OCI-LY1 (cell line): ENCODE data around the gene SELENOH.

Experiments
- H2AFZ ChIP-seq: fragments of 200-600 bp; sonication (generic), shearing (Covaris generic); 2 replicates; pipeline ENCODE4 v1.6.0; 2014; ENCODE audit warnings: antibody characterized with exemption, mild to moderate bottlenecking, low read length
- H3F3A ChIP-seq: fragments of 200-600 bp; sonication (generic), shearing (Covaris generic); 2 replicates; pipeline ENCODE4 v1.6.0; 2014; ENCODE audit warnings: mild to moderate bottlenecking, antibody characterized with exemption, low read length, moderate library complexity; ENCODE audit not compliant: insufficient read depth
- H3K27ac ChIP-seq: fragments of 200-600 bp; sonication (generic); 2 replicates; pipeline ENCODE4 v1.5.1; 2014; ENCODE audit warnings: low read length, mixed run types, mild to moderate bottlenecking, low read depth; ENCODE audit not compliant: poor library complexity, severe bottlenecking
- H3K27me3 ChIP-seq: fragments of 200-600 bp; sonication (generic); 2 replicates; pipeline ENCODE4 v1.6.0; 2014; ENCODE audit warnings: antibody characterized with exemption, mild to moderate bottlenecking, low read length, moderate library complexity; ENCODE audit not compliant: insufficient read depth
- H3K36me3 ChIP-seq: fragments of 200-600 bp; sonication (generic); 2 replicates; pipeline ENCODE4 v1.6.1; 2014; ENCODE audit warnings: mild to moderate bottlenecking, antibody characterized with exemption, low read length, moderate library complexity, mixed read lengths; ENCODE audit not compliant: insufficient read depth
- H3K4me1 ChIP-seq: fragments of 200-600 bp; sonication (generic); 2 replicates; pipeline ENCODE4 v1.5.1; 2014; ENCODE audit warnings: mild to moderate bottlenecking, low read length, moderate library complexity; ENCODE audit not compliant: insufficient read depth, severe bottlenecking
- H3K4me2 ChIP-seq: fragments of 200-600 bp; sonication (generic), shearing (Covaris generic); 2 replicates; pipeline ENCODE4 v1.6.1; 2014; ENCODE audit warnings: low read length
- H3K4me3 ChIP-seq: fragments of 200-600 bp; sonication (generic); 2 replicates; pipeline ENCODE4 v1.5.1; 2014; ENCODE audit warnings: low read length, low read depth, mild to moderate bottlenecking, mixed read lengths; ENCODE audit not compliant: poor library complexity, severe bottlenecking
- H3K79me2 ChIP-seq: fragments of 200-600 bp; shearing (Covaris generic); 2 replicates; pipeline ENCODE4 v1.6.1; 2016; ENCODE audit warnings: mixed run types, low read length, mixed read lengths; ENCODE audit not compliant: insufficient read depth
- H3K9ac ChIP-seq: fragments of 200-600 bp; sonication (generic), shearing (Covaris generic); 2 replicates; pipeline ENCODE4 v1.6.1; 2014; ENCODE audit warnings: mild to moderate bottlenecking, low read length, mixed read lengths
- H3K9me2 ChIP-seq: fragments of 200-600 bp; sonication (generic), shearing (Covaris generic); 2 replicates; pipeline ENCODE4 v1.6.1; 2014; ENCODE audit warnings: low read depth, mild to moderate bottlenecking, low read length, mixed read lengths
- H3K9me3 ChIP-seq: fragments of 200-600 bp; shearing (Covaris generic); 2 replicates; pipeline ENCODE4 v1.6.1; 2014; ENCODE audit warnings: low read length, mixed read lengths
- H4K20me1 ChIP-seq: fragments of 200-600 bp; sonication (generic), shearing (Covaris generic); 2 replicates; pipeline ENCODE4 v1.6.0; 2016; ENCODE audit warnings: mild to moderate bottlenecking, low read length; ENCODE audit not compliant: insufficient read depth
- CTCF ChIP-seq: fragments of 200-600 bp; sonication (generic), shearing (Covaris generic); IDR thresholded peaks from 2 replicates; pipeline ENCODE4 v1.5.1; 2017; ENCODE audit warnings: mild to moderate bottlenecking, antibody characterized with exemption, low read length, moderate library complexity, mixed read lengths
- EZH2 ChIP-seq: fragments of 200-600 bp; sonication (generic), shearing (Covaris generic); IDR thresholded peaks from 2 replicates; pipeline ENCODE4 v1.8.0; 2017; ENCODE audit warnings: borderline replicate concordance, mixed run types, mild to moderate bottlenecking, antibody characterized with exemption, low read length, moderate library complexity, mixed read lengths

SELENOH gene

GRCh38 chr11:57729479-57729878 lies 11.8 kb upstream of the SELENOH start:
- H3F3A ChIP-seq: no peaks in the 10 kb centered on the region
- H3K4me3 ChIP-seq: peak overlapping the region; percentile 8
- H3K9me2 ChIP-seq: no peaks in the 10 kb centered on the region
- peaks cover 14% of the 10 kb centered on the region for H3K36me3 ChIP-seq
- H3K4me1 ChIP-seq: peaks cover 23% of the 10 kb centered on the region
- peak overlapping the region; percentile 56 for H3K4me2 ChIP-seq
- no peak overlapping the region for H2AFZ ChIP-seq
- peak overlapping the region; percentile 91 for H3K27ac ChIP-seq
- H3K9me3 ChIP-seq: no peaks in the 10 kb centered on the region
- H3K27me3 ChIP-seq: no peaks in the 10 kb centered on the region
- H3K79me2 ChIP-seq: peaks cover 48% of the 10 kb centered on the region
- peak overlapping the region; percentile 16; the same call in 1 of the 2 replicates for H3K9ac ChIP-seq
- no peak for TF ChIP-seq CTCF
- TF ChIP-seq EZH2: no peak
- no peaks in the 10 kb centered on the region for H4K20me1 ChIP-seq

- Histone ChIP-seq H3K27ac (no peak overlapping the region), H3F3A (no peaks in the 10 kb centered on the region), H3K9ac (no peak overlapping the region), H2AFZ (no peak overlapping the region), H3K9me3 (no peaks in the 10 kb centered on the region), H3K27me3 (no peaks in the 10 kb centered on the region), H3K36me3 (peaks cover 33% of the 10 kb centered on the region), H3K4me2 (no peak overlapping the region), H3K4me3 (no peak overlapping the region), H3K4me1 (peaks cover 23% of the 10 kb centered on the region), H3K79me2 (peaks cover 40% of the 10 kb centered on the region), H4K20me1 (no peaks in the 10 kb centered on the region), H3K9me2 (no peaks in the 10 kb centered on the region)
- TF ChIP-seq EZH2 (no peak), CTCF (no peak)
These were observed 8.6 kb upstream of the SELENOH start for GRCh38 chr11:57732661-57733060.

- H3F3A ChIP-seq: no peaks in the 10 kb centered on the region
- H3K27me3 ChIP-seq: no peaks in the 10 kb centered on the region
- H3K4me3 ChIP-seq: no peak overlapping the region
- no peaks in the 10 kb centered on the region for H3K9me2 ChIP-seq
- H3K79me2 ChIP-seq: peaks cover 23% of the 10 kb centered on the region
- H4K20me1 ChIP-seq: no peaks in the 10 kb centered on the region
- peaks cover 3% of the 10 kb centered on the region for H3K4me1 ChIP-seq
- H3K36me3 ChIP-seq: peaks cover 51% of the 10 kb centered on the region
- no peaks in the 10 kb centered on the region for H3K9me3 ChIP-seq
- TF ChIP-seq CTCF (no peak), EZH2 (no peak)
- no peak overlapping the region for H3K4me2 ChIP-seq
- H3K9ac ChIP-seq: no peak overlapping the region
- peak overlapping the region; percentile 35 for H3K27ac ChIP-seq
- no peak overlapping the region for H2AFZ ChIP-seq
These were observed 5.5 kb upstream of the SELENOH start for GRCh38 chr11:57735619-57736298.
